HG03354 (cell line): ENCODE data around the gene ERLIN1.

Experiments
- ATAC-seq: cut with Tn5 transposase; IDR thresholded peaks from one replicate; pipeline ENCODE4 v1.9.1; 2021; ENCODE audit warnings: mild to moderate bottlenecking; ENCODE audit not compliant: unreplicated experiment, poor library complexity, severe bottlenecking

Gene ERLIN1

DNA sequence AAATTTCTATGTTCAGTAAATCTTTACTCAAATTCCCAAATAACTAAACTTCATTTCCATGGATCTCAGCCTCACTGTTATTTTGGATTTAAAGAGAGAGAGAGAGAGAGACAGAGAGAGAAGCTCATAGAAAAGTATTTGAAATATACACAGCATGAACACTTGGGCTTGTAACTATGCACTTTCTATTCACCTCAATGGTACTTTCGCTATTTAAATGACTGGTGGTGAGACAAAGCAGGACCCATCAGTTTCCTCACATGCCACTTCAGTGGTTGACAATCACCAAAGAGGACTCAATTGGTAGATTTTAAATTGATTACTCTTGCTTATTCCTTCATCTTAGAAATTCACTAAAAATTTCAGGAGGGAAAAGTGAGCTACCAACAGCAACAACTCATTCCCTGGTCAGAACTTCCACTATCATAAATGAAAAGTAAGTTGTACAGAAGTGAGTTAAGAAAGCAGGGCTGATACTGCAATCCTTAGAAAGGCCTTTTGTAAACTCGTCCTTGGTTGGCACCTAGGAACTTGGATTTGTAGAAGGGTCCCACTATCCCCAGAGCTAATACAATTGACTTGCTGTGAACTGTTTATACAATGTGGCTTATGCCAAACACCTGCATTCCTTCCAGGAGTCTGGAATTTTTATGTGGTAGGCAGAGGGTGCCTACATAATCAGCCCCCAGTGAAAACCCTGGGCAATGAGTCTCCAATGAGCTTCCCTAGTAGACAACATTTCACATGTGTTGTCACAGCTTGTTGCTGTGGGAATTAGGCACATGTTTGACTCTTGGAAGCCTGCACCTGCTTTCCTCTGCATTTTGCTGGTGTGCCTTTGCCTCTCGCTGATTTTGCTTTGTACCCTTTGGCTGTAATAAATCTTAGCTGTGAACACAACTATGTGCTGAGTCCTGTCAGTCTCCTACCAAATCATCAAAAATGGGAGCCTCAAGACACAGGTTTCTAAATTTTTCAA is 10.8 kb downstream of the ERLIN1 start:
- ATAC-seq, result peak; percentile 87

DNA sequence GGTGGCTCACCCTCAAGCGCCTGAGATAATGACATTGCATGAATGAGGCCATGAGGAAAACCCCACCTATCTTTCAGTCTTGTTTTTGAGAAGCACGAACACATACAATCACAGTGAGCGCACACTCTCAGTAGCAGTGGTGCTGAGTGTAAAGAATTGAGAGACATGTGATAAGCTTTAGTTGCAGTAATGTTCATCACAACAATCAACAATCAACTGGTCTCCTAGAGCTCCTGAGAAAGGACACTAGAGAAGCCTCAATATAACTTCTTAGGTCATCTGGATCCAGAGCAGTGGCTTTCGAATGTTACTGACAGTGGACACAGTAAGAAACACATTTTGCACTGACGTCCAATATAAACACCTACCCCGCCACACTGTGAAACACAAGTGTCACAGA is 12.8 kb downstream of the ERLIN1 start:
- no peak for ATAC-seq

DNA sequence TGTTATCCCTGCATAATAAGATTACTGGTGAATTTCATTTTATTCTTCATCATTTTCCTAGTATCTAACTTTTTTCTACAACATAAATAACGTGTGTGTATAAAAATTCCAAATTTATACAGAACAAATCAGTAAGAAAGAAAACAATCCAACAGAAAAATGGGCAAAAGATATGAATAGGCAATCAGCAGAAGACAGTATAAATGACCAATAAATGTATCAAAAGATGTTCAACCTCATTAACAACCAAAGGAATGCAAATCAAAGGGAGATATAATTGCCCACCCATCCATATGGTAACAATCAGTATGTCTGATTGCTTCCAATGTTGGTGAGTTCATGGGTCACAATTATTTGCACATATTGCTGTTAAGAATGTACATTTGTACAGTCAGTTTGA is 13.5 kb downstream of the ERLIN1 start:
- no peak for ATAC-seq

DNA sequence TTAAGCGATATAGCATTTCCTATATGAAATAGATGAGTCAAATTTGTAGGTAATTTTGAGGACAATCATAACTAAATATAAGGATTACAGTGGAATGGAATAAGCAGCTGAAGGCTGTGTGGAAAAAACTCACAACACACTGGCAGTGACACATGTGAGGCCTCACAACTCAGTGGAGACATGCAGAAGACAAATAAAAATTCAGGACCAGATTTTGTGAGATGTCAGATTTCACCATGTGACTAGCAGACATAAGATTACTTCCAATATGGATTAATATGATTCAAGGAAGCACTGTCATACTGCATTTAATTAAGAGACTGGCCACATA is 17.6 kb downstream of the ERLIN1 start:
- ATAC-seq, result no peak

DNA sequence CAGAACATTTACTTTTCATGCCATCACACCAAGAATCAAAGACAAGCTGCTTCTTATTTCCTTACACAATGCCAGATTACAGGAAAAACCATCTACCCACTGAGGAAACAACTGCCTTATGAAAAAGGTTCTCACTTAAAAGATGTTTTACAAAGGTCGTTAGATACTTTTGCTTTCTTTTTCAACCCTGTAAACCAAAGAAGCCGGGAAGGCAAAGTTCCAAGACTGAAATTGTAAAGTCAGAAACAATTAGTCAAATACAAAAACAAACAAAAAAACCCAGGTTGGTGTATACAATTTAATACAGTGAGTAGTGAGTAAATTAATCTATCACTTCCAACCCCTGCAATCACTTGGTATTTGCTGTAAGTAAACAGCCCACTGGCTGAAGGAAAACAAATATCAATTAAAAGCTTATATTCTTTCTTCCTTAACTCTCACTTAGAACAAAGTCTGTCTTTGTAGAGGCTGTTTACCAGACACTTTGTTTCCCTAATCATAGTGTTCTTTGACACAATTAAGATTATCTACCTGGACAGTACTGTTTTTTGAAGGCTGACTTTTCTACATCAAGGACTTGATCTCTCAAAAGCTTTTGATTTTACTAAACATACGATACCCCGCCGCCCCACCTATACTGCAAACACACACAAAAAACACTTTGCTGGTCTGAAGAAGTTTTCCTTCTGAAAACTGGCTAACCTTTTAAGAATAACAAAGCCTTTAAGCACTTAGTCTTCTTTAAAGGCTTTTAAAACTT is 18.1 kb downstream of the ERLIN1 start:
- ATAC-seq, result no peak

DNA sequence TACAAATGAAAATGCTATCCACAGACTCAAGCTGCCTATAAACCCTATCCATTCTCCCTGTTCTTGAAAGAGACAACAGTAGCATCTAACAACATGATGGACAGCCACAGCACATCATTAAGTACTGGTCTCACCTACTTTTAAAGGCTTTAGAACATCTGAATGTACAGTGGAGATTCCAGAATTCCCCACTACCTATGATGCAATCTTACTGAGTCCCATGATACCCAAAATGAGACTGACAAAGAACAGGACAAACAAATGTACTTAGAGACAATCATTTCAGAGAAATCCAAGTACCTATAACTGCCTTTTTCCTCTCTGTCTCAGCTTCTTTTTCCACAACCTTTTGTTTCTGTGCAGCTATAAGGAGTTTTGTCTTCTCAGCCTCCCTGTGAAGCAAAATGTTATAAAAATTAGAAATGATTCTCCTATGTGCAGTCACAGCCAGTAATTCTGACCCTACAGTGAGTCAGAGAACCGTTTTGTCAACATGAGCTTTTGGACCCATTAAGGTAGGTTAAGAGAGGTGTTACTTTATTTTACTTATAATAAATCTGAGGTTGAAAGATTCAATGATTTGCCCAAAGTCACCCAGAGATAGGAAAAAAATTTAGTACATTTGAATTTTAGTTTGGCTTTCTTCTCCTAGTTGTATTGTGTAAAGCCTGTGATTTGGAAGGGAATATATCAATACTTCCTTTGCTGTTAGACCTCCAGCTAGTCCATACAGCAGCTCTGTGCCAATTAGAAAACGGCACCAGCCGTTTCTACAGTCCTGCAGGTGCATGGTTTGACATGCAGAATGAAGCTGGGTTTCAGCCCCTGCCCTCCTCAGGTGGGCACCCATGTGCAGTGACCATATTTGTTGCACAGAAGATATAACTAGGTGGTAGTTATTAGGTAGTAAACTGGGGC is 21.9 kb downstream of the ERLIN1 start:
- ATAC-seq, result no peak

DNA sequence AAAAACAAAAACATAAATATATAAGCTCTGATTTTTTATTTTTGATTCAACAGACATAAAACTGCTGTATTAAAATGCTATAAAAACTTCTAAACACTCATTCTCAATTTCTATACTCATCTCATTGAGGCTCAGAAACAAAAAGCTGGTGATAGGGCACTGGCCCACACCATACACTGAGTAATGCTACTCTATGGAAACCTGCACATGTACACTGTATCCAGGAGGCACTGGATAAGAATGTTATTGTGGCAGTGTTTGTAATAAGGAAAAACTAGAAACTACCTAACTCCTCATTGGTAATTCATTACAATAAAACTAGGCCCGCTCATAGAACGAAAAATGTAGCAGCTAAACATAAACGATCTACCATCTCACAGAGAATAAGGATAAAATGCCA is 23.1 kb downstream of the ERLIN1 start:
- no peak for ATAC-seq

DNA sequence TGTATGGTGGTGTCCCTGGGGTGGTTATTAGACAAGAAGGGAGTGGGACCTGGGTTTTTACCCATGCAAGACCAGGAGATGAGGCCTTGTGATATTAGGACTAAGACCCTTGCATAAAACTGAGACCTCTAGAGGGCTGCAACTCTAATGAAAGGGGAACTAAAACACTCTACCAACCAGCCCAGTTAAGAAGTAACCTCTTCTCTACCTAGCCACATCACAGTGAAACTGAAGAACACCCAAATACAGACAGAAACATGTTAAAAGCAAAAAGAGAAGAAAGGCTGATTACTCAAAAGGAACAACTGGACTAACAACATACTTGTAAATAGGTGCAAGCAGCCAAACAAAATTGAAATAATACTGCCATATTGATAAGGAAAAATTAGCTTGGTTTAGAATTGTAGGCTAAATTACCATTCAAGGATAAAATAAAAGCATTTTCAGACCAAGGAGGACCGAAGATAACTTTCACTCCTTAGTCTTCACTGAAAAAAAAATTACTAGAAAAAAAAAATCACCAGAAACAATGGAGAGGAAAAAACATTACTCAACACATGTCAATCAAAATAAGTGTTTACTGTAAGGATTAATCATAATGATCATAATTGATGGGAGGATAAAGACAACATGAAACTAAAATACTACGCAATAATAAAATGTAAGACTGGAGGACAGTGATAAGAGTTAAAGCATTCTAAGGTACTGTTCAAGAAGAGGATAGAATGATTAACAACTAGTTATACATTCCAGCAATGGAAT is 27.6 kb downstream of the ERLIN1 start:
- ATAC-seq, result peak; percentile 92

DNA sequence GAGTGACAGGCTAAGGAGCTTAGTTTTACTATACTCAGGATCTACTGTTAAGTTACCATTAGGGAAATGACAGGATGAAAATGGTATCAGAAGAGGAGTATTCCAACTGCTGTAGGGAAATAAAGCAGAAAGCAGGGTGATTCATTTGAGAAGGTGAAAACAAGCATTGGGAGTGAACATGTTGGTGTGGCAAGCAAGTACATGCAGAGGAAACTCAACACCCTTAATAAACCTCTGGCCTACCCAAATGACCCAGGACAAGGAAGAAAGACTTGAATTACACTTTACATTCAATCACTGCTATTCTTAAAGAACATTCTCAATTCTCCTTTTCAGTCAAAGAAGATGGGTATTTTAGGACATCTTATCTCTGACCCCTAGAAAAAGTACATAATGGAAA is 28.7 kb downstream of the ERLIN1 start:
- no peak for ATAC-seq

DNA sequence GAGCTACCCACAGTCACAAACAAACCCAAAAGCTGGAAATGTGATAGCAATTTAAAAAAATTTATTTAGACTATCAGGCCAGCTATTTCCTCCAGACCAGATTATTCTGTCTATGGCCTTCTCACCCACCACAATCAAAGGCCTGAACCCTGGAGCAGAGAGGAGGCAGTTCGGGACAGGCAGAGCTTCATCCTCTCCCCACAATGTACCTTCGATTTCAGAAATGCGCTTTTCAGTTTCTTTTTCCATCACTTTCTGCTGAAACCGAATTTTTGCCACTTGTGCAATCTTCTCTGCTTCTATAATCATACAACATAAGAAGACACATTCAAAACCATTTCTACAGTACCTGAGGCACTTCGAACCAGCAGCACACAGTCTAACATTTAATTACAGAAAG is 29.9 kb downstream of the ERLIN1 start:
- ATAC-seq, result no peak

DNA sequence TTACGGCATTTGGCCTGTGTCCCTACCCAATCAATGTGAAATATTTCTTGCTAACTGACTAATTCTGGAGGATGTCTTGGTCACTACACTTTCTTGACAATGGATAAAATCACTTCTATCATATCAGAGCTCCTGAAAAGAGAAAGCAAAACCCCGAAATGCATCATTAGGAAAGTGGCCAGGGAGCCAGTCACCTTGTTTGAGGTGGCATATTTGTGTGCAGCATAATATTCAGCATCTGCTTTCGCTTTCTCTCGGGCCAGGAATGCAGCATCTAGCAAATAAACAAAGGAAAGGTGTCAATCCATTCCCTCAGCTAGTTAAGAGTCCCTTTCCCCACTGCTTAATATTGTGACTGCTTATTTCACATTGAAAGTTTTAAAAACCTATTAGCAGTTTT is 31.2 kb downstream of the ERLIN1 start:
- ATAC-seq, result no peak

DNA sequence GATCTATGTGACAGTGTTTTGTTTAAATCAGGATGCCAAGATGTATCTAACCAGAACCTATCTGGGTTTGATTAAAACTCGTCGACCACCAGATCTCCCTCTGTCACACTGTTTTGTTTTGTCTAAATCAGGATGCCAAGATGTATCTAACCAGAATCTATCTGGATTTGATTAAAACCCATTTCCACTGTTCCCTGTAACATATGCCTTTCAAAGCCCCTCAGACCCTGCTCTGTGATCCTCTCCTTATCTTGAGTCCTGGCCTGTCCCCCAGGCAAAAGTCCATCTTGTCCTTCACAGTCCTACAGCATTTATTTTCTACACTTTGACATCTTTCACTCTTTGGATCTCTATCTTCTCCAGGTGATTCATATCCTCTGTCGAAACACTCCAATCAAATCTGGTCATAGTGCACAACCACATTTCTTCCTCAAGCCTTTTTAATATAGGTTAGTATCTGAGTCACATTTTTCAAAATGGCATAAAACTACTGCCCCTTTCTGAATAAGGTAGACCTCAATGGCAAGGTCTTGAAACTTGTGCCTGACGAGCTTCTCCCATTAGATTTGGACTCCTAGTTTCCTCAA is 32.5 kb downstream of the ERLIN1 start:
- ATAC-seq, result no peak

DNA sequence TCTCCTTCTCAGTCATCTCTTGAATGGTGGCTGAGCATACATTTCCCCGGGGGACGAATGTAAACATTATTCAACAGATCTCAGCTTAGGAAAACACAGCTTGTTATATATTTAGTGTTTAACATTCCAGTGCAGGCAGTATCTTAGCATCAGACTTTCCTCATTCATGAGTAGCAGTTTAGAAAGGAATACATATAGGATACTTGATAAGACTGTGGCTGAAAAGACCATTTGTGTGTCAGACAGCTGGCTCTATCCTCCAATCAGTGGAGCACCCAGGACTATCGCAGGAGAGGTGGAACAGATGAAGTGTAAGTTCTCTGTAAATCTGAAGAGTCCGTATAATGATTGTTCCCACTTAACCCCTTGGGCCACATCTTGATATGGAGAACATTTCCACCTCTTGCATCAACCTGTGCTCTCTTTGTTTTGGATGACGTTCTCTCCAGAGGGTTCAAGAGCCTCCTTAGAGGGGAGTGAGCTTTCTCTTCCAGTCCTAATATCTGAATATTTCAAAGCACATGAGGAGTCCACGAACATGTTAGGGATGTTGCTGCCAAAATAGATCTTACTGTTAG is 34.0 kb downstream of the ERLIN1 start:
- ATAC-seq, result no peak

DNA sequence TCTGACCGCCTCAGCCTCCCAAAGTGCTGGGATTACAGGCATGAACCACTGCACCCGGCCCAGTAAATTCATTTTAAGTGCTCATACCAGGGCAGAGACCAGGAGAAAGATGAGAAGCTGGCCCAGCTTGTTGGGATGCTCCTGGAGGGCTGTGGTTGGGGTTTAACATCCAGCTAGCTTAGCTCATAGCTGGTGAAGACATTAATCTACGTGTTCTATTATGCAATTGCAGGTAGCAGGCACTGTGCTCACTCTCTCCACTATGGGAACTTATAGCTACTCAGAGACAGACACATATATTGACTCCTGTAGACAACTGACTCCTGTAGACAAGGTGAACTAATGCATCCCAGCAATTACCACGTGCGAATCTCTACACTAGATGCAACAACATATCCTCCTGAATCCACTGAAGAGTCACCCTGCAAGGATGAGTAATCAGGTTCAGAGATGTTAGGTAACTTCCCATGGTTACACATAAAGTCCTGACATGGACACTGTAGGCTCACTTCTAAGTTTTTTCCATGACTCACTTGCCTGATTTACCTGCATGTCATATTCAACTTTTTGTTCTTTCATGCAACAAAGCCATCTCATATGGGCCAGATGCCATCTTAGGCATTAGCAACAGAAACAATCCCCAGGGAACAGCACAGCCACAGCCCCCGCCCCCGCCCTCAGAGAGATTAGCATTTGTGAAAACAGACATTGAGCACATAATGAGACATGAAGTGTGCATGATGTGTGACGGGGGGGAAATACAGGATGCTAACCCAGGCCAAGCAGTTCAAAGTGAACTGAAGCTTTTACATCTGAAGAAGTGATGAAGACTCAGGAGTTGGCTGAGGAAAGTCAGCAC is 37.2 kb downstream of the ERLIN1 start:
- ATAC-seq, result peak; percentile 55

DNA sequence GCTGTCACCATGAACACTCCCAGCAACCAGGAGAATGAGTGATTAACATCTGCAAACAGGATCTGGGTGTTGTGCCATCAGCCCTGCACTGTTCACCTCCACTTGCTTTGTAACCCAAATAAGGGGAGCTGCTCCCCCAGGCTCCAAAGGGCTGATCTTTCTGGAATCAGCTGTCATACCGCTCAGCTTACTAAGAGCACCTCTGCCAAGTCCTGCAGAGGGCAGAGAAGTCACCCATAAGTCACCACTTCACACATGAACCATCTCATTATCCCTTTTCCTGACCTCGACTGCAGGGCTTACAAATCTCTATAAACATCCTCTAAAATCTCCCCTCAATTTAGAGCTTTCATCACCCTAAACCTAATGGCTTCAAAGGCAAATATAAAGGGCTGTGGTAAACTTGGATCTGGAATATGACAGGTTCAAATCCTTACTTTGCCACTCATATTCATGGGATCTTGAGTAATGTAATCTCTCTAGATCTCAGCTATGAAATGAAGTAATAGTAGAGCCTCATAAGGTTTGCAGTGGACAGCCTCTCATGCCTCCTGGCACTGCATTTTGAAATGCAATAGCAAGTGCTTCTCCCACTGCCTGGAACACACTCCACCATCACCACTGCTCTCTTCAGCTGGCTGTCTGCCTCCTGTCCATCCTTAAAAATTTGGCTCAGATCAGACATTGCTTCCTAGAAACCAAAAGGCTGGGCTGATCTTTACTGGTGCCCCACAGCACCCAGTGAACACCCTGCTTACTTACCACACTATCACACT is 38.8 kb downstream of the ERLIN1 start:
- no peak for ATAC-seq

DNA sequence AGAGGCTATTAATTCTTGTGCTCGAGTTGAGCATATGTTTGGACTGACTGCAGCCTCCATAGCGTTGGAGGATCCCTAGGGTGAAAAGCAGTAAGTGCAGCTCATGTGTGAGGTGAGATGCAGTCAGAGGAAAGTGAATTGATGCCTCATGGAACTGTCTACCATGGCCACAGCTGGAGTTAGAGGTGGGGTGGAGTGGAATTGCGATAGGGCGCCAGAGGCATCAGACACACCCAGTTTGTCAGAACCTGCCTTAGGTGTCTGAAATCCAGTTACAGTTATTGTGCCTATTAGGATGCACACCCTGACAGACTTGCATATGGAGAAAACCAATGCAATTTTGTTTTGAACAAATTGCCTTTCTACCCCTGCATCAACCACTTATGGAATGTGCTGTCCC is 39.4 kb downstream of the ERLIN1 start:
- ATAC-seq, result no peak

DNA sequence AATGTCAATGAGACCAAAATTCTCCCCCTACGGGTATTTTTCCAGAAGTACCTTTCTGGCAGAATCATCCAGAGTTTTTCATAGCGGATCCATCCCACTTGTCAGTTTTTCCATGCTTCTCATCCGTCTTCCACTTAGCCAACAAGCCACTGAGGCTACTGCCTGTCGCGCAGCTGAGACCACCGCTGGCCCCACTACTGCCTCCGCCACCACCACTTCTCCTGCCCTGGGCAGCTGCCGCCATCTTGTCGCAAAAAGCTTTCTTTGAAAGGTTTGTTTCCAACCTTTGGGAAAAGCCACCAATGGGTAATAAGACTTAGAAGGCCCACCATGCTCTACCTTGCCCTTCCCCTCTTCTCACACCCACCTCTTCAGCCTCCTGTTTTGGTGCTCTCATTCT is 42.1 kb downstream of the ERLIN1 start:
- ATAC-seq, result no peak
